NB4 (cell line): ENCODE measurements around the gene UBR2.

Source experiments
- DNase-seq: peaks from one replicate; pipeline ENCODE4 v3.0.0; 2010; ENCODE audit warnings: low read depth
- H3K4me3 ChIP-seq: one replicate; pipeline ENCODE4 v1.5.1; 2011; ENCODE audit warnings: mild to moderate bottlenecking, low read depth, low read length, moderate library complexity
- CTCF ChIP-seq: IDR thresholded peaks from one replicate; pipeline ENCODE4 v1.5.1; 2012; ENCODE audit warnings: low read depth, low read length
- MAX ChIP-seq: IDR thresholded peaks from 2 replicates; pipeline ENCODE4 v1.6.1; 2011; ENCODE audit warnings: low read depth, low read length
- MYC ChIP-seq: IDR thresholded peaks from 2 replicates; pipeline ENCODE4 v1.6.1; 2011; ENCODE audit warnings: low read depth, low read length
- POLR2A ChIP-seq: IDR thresholded peaks from 2 replicates; pipeline ENCODE4 v1.6.1; 2011; ENCODE audit warnings: mild to moderate bottlenecking; ENCODE audit not compliant: insufficient read length; ENCODE audit errors: extremely low read depth

Gene UBR2

GRCh38 chr6:42563697-42564505 lies at the start of gene UBR2:
UBR2 (plus strand) TSS chr6:42564029; CDS start chr6:42564320, 291 bp downstream.
- peak; percentile 4; the same call in 1 of the 2 replicates for TF ChIP-seq MAX
- peak; percentile 40 for TF ChIP-seq CTCF
- no peak for TF ChIP-seq MYC
- TF ChIP-seq POLR2A, result peak; percentile 73
- H3K4me3 ChIP-seq, result peak within 1 kb of the TSS; percentile 84
- peak; percentile 100 for DNase-seq

GRCh38 chr6:42514745-42515144 lies 49.1 kb upstream of the UBR2 start:
- no peak for TF ChIP-seq MAX
- TF ChIP-seq MYC, result no peak
- TF ChIP-seq CTCF, result no peak
- no peak for TF ChIP-seq POLR2A
- DNase-seq, result no peak
- H3K4me3 ChIP-seq, result no peak overlapping the region

- TF ChIP-seq CTCF (no peak), MYC (no peak)
- no peak overlapping the region for H3K4me3 ChIP-seq
These were observed 44.0 kb upstream of the UBR2 start for GRCh38 chr6:42519779-42520178.

DNA sequence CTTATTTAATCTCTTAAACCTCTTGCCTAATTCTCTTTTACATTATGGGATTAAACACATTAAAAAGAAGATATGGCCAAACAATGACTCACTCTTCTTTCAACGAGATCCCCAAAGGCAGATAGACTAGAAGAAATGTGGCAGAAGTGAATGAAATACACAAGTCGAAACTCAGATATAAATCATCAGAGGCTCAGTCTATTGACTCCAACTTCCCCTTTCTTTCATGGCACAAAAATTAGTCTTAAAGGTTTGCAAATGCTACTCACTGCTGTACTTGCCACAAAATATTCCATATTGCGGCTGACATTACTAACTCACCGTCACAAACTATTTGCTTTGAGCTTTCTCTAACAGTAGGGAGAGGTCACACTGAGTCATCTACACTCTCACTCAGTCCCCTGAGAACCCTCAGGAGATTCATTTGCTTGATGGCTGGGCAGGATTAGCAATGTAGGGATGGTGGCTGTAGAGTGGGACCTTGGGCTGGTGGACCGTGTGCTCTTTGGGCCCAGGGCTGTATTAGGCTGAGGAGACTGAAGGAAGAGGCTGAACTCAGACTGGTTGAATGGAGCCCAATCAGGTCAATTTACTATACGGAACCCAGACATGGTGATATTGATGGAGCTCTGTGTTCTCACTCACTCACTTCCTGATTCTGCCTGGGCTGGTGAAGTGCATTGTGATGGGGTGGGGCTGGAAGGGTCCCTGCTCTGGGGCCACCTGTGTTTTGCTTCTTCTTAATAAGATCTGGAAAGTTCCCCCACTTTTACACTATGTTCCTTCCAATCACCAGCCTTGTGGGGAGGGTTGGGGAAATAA lies 42.8 kb upstream of the UBR2 start:
- peak; percentile 77 for DNase-seq
- no peak for TF ChIP-seq CTCF
- TF ChIP-seq MAX, result no peak
- H3K4me3 ChIP-seq, result no peak overlapping the region

More at GRCh38 chr6:42519779-42520178, 44.0 kb upstream of the UBR2 start:
- DNase-seq, result no peak

DNA sequence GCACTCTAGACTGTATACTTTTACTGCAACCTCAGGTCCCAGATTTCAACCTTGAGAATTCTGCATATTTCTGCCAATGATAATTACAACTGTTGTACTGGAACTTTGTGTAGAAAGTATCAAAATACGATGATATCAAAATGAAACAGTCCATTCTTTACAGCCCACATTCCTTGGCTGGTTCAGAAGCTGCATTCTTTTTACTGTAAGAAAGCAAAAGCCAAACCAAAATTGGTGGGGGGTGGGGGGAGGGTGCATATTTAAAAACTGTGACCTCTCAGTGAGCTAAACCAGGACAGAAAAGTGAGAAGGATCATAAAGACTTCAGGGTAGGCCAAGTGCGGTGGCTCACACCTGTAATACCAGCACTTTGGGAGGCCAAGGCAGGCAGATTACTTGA lies 41.8 kb upstream of the UBR2 start:
- no peak for DNase-seq
- TF ChIP-seq POLR2A (no peak), MAX (no peak), CTCF (no peak), MYC (no peak)
- no peak overlapping the region for H3K4me3 ChIP-seq
